Endothelial cell of umbilical vein (primary cell): ENCODE measurements around the gene PRKACG. TPM values are rescaled to one million over a fixed set of nuclear protein-coding genes. Genes with fewer than 3 reads are reported as not detected.

Experiments
- BruUV-seq: library from RNA; stranded (reverse); fragments of 400-500 nt; replicated peaks from 2 replicates; lab custom pipeline; 2021; lab: Mats Ljungman, UMichigan
- CTCF ChIA-PET: fragments of 300-600, 350-600 bp; sonication (Branson Sonifier 250); formaldehyde crosslinking; loops from one replicate; lab custom pipeline; 2021; ENCODE audit warnings: antibody characterized with exemption, inconsistent platforms; lab: Charles Lee
- POLR2A ChIA-PET: fragments of 300-600, 350-600 bp; sonication (Branson Sonifier 250); formaldehyde crosslinking; loops from one replicate; lab custom pipeline; 2021; ENCODE audit warnings: antibody characterized with exemption, inconsistent platforms; lab: Charles Lee
- DNase-seq: peaks from one replicate; pipeline ENCODE4 v3.0.0-alpha.2; 2011; ENCODE audit warnings: low read depth, low spot score
- FAIRE-seq: peaks from 2 replicates; lab custom pipeline; 2011; peaks lifted over from hg19 to GRCh38; lab: Jason Lieb, UNC
- H2AFZ ChIP-seq: 2 replicates; pipeline ENCODE4 v1.6.0; 2012; ENCODE audit warnings: low read depth, low read length, control low read depth, inconsistent platforms
- H3K27ac ChIP-seq: 2 replicates; pipeline ENCODE4 v1.5.1; 2011; ENCODE audit warnings: low read depth, mild to moderate bottlenecking, control low read depth, low read length, moderate library complexity; ENCODE audit not compliant: insufficient read depth
- H3K27me3 ChIP-seq, 2 experiments: 2 replicates each; pipeline versions ENCODE4 v1.6.0 to v1.6.1; 2011; ENCODE audit warnings: low read length in 2 of 2, mixed read lengths in 1 of 2; ENCODE audit not compliant: control insufficient read depth in 2 of 2, insufficient read depth in 2 of 2
- H3K36me3 ChIP-seq, 2 experiments: 2 replicates in 1 of 2; 3 replicates in 1 of 2; pipeline ENCODE4 v1.5.1; 2011; ENCODE audit warnings: low read length in 2 of 2, mild to moderate bottlenecking in 1 of 2, moderate library complexity in 1 of 2; ENCODE audit not compliant: control insufficient read depth in 2 of 2, insufficient read depth in 2 of 2; ENCODE audit errors: extremely low read depth in 1 of 2
- H3K4me1 ChIP-seq: 3 replicates; pipeline ENCODE4 v1.5.1; 2011; ENCODE audit warnings: mild to moderate bottlenecking, low read length; ENCODE audit not compliant: control insufficient read depth, insufficient read depth; ENCODE audit errors: extremely low read depth
- H3K4me2 ChIP-seq: 2 replicates; pipeline ENCODE4 v1.6.1; 2011; ENCODE audit warnings: low read length, control low read depth, mixed read lengths; ENCODE audit not compliant: insufficient read depth
- H3K4me3 ChIP-seq, 3 experiments: fragments of 200-600 bp in 1 of 3; sonication (generic), shearing (Covaris generic) in 1 of 3; replicated peaks in 1 of 3; 2 replicates each; pipeline ENCODE4 v1.5.1; 2011 to 2016; ENCODE audit warnings: control low read depth in 3 of 3, low read length in 3 of 3, mild to moderate bottlenecking in 2 of 3, inconsistent platforms in 1 of 3, low read depth in 1 of 3, moderate library complexity in 1 of 3; ENCODE audit not compliant: insufficient read depth in 1 of 3
- H3K79me2 ChIP-seq: 2 replicates; pipeline ENCODE4 v1.6.0; 2012; ENCODE audit warnings: low read length, inconsistent platforms; ENCODE audit not compliant: control insufficient read depth, insufficient read depth
- H3K9ac ChIP-seq: replicated peaks from 2 replicates; pipeline ENCODE3; 2011; ENCODE audit warnings: low read length, control low read depth; ENCODE audit not compliant: insufficient read depth; ENCODE audit errors: extremely low read depth
- H3K9me1 ChIP-seq: replicated peaks from 3 replicates; pipeline ENCODE4 v1.6.0; 2011; ENCODE audit warnings: mild to moderate bottlenecking, low read length; ENCODE audit not compliant: control insufficient read depth, insufficient read depth; ENCODE audit errors: extremely low read depth
- H3K9me3 ChIP-seq: replicated peaks from 2 replicates; pipeline ENCODE4 v1.5.1; 2012; ENCODE audit warnings: low read length, inconsistent platforms; ENCODE audit not compliant: control insufficient read depth, insufficient read depth
- H4K20me1 ChIP-seq: replicated peaks from 2 replicates; pipeline ENCODE3; 2011; ENCODE audit warnings: mild to moderate bottlenecking, low read length; ENCODE audit not compliant: control insufficient read depth, insufficient read depth; ENCODE audit errors: extremely low read depth
- CTCF ChIP-seq, 2 donors: IDR thresholded peaks; 1 replicate in 1 of 2; 2 replicates in 1 of 2; pipeline ENCODE4 v1.5.1; 2011; ENCODE audit warnings: low read length in 2 of 2, mild to moderate bottlenecking in 2 of 2, moderate library complexity in 2 of 2, control low read depth in 1 of 2, inconsistent platforms in 1 of 2, low read depth in 1 of 2; ENCODE audit not compliant: insufficient read depth in 1 of 2; ENCODE audit errors: extremely low read depth in 1 of 2
- EZH2 ChIP-seq: IDR thresholded peaks from 2 replicates; pipeline ENCODE4 v1.6.1; 2012; ENCODE audit warnings: borderline replicate concordance, low read depth, mild to moderate bottlenecking, moderate library complexity, low read length, inconsistent platforms; ENCODE audit not compliant: severe bottlenecking
- FOS ChIP-seq: IDR thresholded peaks from 2 replicates; pipeline ENCODE4 v1.6.1; 2011; ENCODE audit warnings: mild to moderate bottlenecking, low read length, moderate library complexity, borderline replicate concordance; ENCODE audit not compliant: insufficient read depth
- GATA2 ChIP-seq: IDR thresholded peaks from 2 replicates; pipeline ENCODE4 v1.7.0; 2011; ENCODE audit warnings: low read depth, mild to moderate bottlenecking, moderate library complexity, mixed read lengths, low read length; ENCODE audit not compliant: insufficient read length, insufficient read depth
- JUN ChIP-seq: IDR thresholded peaks from 2 replicates; pipeline ENCODE4 v1.6.1; 2011; ENCODE audit warnings: borderline replicate concordance, low read depth; ENCODE audit not compliant: insufficient read length, insufficient read depth
- MAX ChIP-seq: IDR thresholded peaks from 2 replicates; pipeline ENCODE4 v1.6.1; 2011; ENCODE audit not compliant: insufficient read depth, insufficient read length
- MYC ChIP-seq: IDR thresholded peaks from one replicate; pipeline ENCODE4 v1.6.1; 2011; ENCODE audit warnings: mild to moderate bottlenecking, low read depth, low read length
- POLR2A ChIP-seq: IDR thresholded peaks from 2 replicates; pipeline ENCODE4 v1.6.1; 2012; ENCODE audit warnings: low read depth, mild to moderate bottlenecking, control low read depth, low read length
- POLR2AphosphoS5 ChIP-seq: IDR thresholded peaks from 2 replicates; pipeline ENCODE4 v1.6.1; 2012; ENCODE audit warnings: low read depth, mild to moderate bottlenecking, control low read depth, low read length, moderate library complexity; ENCODE audit not compliant: insufficient read depth
- dilution Hi-C: fragments of 300-500 bp; cut with MboI; formaldehyde crosslinking; loops from one replicate; pipeline ENCODE4 v1.15.0; 2019; ENCODE audit warnings: low sequenced_read_pairs; ENCODE audit not compliant: extremely low pct_ligation_motif_present
- intact Hi-C: fragments of 100-400 bp; cut with micrococcal nuclease; formaldehyde crosslinking; loops from one replicate; pipeline ENCODE4 v1.10.0; 2022
- polyA plus RNA-seq, 4 experiments: library from polyadenylated mRNA; depleted of rRNA in 3 of 4; stranded (reverse) in 3 of 4; unstranded in 1 of 4; fragments of >200 nt; gene quantifications; 2 replicates each; pipeline versions ENCODE4 v1.2.1 to v1.2.3, GENCODE V29; 2011 to 2012; ENCODE audit warnings: missing spikeins in 1 of 4
- total RNA-seq: library from RNA; stranded (reverse); gene quantifications from 2 replicates; pipeline ENCODE4 v1.2.3, GENCODE V29; 2021

PRKACG gene
- total and polyA plus RNA-seq, 2 donors (not counting 3 experiments of a cell fraction or from before 2014, with no cell fraction given): not detected

DNA sequence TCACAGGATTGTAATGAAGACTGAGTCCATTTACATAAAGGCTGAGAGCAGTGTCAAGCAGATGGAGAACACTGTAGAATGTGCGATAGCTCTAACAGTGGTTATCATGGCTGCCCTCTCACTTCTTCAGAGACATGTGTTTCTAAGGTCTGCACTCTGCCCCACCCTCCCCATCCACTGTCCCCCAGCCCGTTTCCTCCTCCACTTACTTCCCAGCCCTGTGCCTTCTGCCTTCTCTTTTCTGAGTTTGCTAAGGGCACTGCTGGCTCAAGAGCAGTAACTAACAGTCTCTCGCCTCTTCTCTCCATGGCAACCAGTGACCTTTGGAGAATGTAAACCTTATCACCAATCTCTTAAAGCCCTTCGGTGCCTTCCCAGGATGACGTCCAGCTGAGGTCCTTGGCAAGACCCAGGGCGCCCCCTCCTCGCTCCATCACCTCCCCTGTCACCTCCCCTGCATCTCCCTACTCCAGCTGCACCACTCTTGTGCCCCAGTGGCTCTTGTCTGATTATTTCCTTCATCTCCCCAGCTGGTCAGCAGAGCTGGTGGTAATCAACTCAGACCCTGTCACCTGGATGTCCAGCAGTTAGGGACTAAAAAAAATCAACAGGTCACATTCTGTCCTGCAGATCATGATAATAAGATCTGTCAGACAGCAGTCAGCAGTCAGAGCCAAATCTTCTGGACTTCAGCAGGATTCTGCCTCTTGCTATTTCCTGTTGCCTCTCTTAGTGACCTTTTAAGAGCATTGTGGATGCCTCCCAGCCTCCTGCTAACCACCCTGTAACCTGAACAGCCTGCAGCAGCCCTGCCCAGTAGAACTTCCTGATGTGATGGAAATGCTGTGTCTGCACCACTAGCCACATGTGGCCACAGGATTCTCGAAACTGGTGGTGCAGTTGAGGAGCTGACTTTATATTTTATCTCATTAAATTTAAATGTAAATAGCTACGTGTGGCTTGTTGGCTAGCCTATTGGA lies 30.6 kb upstream of the PRKACG start:
- ChIA-PET POLR2A (no interaction called here), CTCF (interaction anchor here (0.7 to 1.7 kb wide), 6 partner anchors 9 to 179 kb away, joined by 3 to 4 read pairs (median 4); partner anchors contain the start of gene FXN)
- Histone ChIP-seq H3K9me1 (no peaks in the 10 kb centered on the region), H3K27me3 (no peaks in the 10 kb centered on the region), H3K9me3 (no peaks in the 10 kb centered on the region), H3K79me2 (peaks cover 19% of the 10 kb centered on the region), H3K4me3 (no peak overlapping the region), H3K36me3 (peaks cover 0 to 6% of the 10 kb centered on the region in 2 experiments), H2AFZ (no peak overlapping the region), H3K4me1 (peaks cover 6% of the 10 kb centered on the region), H3K27ac (no peak overlapping the region), H3K4me2 (no peak overlapping the region), H4K20me1 (no peaks in the 10 kb centered on the region), H3K9ac (no peak overlapping the region)
- TF ChIP-seq POLR2A: no peak
- no peak for TF ChIP-seq EZH2
- TF ChIP-seq MYC: no peak
- TF ChIP-seq FOS: no peak
- TF ChIP-seq JUN: no peak
- no peak for TF ChIP-seq CTCF (IDR thresholded peaks at IDR 0.05; ENCODE audit: extremely low read depth in 1 of 2, insufficient read depth in 1 of 2, low read depth in 1 of 2, low read length in 2 of 2)
- TF ChIP-seq GATA2: no peak
- TF ChIP-seq MAX: no peak
- TF ChIP-seq POLR2AphosphoS5: no peak
- FAIRE-seq (peak; percentile 47), DNase-seq (peak; percentile 34)
- intact Hi-C loops (loop anchor here (1.0 kb wide), 1 partner anchor 8 kb away; no protein-coding TSS in a partner anchor), dilution Hi-C loops (no loop called here)
- BruUV-seq: no TSS peak
